Measurements from ENCODE around the gene AFAP1. TPM values are rescaled to one million over a fixed set of nuclear protein-coding genes. Genes with fewer than 3 reads are reported as not detected.

AFAP1 gene
- polyA plus RNA-seq, 2 donors: 2.0 to 4.0 TPM

DNA sequence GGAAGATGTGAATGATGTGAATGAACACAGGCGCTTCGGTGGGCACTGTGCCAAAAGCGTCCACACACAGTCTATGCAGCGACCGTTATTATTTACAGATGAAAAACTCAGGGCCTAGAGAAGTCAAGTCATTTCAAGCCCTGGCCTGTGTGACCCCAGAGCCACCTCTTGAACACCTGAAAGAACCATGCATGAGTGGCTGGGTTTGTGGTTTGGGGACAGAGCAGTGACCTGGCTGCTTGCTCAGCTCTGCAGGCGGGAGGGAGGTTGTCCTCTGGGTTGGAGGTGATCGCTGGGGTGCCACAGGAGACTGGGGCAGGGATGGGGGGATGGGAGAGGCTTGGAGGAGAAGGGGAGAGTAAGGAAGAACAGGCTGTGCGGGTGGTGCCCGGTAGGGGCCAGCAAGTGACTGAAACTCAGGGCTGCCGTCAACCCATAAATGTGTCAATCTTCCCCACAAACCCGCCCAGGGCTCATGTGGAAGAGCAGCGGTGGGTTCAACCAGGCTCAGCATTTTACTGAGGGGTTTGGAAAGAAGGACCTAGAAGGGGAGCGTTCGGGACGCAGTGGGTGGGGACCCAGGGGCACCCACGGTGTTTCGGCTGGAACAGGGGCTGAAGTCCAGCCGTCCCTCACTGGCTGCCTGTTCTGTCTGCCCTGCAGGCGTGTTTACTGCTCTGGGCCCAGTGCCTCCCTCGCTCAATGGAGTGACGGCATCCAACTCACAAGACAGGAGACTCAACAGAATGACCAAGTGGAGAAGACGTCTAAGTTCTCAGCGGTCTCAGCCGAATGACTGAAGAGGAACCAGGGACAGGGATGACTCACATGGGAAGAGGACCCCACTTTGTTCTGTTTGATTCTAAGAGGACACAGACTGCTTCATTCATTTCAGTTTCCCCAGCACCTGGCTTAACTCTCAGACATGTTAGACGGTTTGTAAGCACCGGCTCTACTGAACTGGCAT lies 167.8 kb downstream of the AFAP1 start:
- Histone ChIP-seq H3K27me3 (ENCODE audit: control insufficient read depth in 1 of 2, insufficient read depth in 2 of 2, low read length in 2 of 2) (no peaks in the 10 kb centered on the region), H3K27ac (ENCODE audit: low read depth in 2 of 2, low read length in 1 of 2) (no peak overlapping the region), H3K9me3 (ENCODE audit: control insufficient read depth in 2 of 2, insufficient read depth in 1 of 2, low read depth in 1 of 2, low read length in 1 of 2) (no peaks in the 10 kb centered on the region), H3K4me3 (ENCODE audit: low read depth in 1 of 2, low read length in 2 of 2) (no peak overlapping the region), H3K36me3 (ENCODE audit: control insufficient read depth in 2 of 2, insufficient read depth in 2 of 2, low read length in 1 of 2) (peaks cover 4 to 27% of the 10 kb centered on the region in 2 donors), H3K4me1 (ENCODE audit: control insufficient read depth in 2 of 2, insufficient read depth in 2 of 2, low read length in 1 of 2) (no peaks in the 10 kb centered on the region)
- WGBS, 2 donors: 65 to 77% methylated on average over 26 of the region's 26 CpGs

DNA sequence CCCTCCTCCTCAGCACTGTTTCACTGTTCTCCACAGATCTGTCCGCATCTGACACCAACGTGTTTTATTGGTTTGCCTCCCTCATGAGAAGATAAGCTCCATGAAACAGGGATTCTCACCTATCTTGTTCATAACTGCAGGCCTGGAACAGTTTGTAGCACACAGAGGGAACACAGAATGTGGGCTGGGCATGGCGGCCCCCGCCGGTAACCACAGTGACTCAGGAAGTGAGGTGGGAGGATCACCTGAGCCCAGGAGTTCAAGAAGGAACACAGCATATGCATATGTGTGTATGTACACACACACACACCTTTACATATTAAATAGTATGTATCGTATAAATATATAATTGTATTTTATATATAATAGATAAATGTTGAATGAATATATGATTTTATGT lies 168.6 kb downstream of the AFAP1 start:
- Histone ChIP-seq H3K36me3 (ENCODE audit: control insufficient read depth in 2 of 2, insufficient read depth in 2 of 2, low read length in 1 of 2) (peaks cover 4 to 31% of the 10 kb centered on the region in 2 donors), H3K27ac (ENCODE audit: low read depth in 2 of 2, low read length in 1 of 2) (no peak overlapping the region), H3K9me3 (ENCODE audit: control insufficient read depth in 2 of 2, insufficient read depth in 1 of 2, low read depth in 1 of 2, low read length in 1 of 2) (no peaks in the 10 kb centered on the region), H3K4me1 (ENCODE audit: control insufficient read depth in 2 of 2, insufficient read depth in 2 of 2, low read length in 1 of 2) (no peaks in the 10 kb centered on the region), H3K27me3 (ENCODE audit: control insufficient read depth in 1 of 2, insufficient read depth in 2 of 2, low read length in 2 of 2) (no peaks in the 10 kb centered on the region), H3K4me3 (ENCODE audit: low read depth in 1 of 2, low read length in 2 of 2) (no peak overlapping the region)
- WGBS, 2 donors: 72 to 77% methylated on average over 6 of the region's 6 CpGs

DNA sequence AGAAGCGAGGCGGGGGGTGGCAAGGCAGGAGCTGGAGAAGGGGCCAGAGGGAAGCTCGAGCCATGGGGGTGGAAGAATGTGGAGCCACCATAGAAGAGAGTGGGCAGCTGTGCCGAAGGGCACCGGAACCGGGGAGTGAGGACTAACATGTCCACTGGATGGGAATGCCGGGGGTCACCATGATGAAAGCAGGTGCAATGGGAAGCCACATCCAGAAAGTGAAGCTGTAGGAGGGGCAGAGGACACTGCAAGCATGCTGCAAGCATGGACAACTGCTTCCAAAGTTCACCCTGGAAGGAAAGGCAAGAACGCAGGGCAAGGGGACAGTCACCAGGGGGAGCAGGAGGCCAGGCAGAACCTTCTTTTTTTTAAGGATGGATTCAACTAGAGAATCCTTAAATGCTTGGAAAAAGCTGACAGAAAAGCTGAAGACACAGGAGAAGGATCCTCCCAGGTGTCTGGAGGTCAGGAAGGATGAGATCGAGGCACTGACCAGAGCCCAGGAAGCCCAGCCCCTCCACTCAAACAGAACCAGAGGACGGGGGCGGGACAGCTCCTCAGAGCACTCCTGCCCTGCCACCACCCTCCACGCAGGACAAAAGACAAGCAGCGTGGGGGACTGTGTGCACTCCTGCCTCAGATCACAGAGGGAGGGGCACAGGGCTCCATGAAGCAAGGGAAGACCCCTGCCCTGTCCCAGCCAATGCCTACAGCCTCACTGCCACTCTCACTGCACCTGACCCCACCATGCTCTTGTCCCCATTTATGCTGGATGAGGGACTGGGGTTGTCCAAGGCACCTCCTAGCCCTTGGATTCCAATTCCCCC lies 169.2 kb downstream of the AFAP1 start:
- H3K27me3 ChIP-seq (ENCODE audit: control insufficient read depth in 1 of 2, insufficient read depth in 2 of 2, low read length in 2 of 2): no peaks in the 10 kb centered on the region
- H3K9me3 ChIP-seq (ENCODE audit: control insufficient read depth in 2 of 2, insufficient read depth in 1 of 2, low read depth in 1 of 2, low read length in 1 of 2): no peaks in the 10 kb centered on the region
- no peak overlapping the region for H3K27ac ChIP-seq (ENCODE audit: low read depth in 2 of 2, low read length in 1 of 2)
- no peaks in the 10 kb centered on the region for H3K4me1 ChIP-seq (ENCODE audit: control insufficient read depth in 2 of 2, insufficient read depth in 2 of 2, low read length in 1 of 2)
- H3K4me3 ChIP-seq (ENCODE audit: low read depth in 1 of 2, low read length in 2 of 2): no peak overlapping the region
- WGBS, 2 donors: 79 to 85% methylated on average over 13 of the region's 13 CpGs
- H3K36me3 ChIP-seq (ENCODE audit: control insufficient read depth in 2 of 2, insufficient read depth in 2 of 2, low read length in 1 of 2): peaks cover 4 to 31% of the 10 kb centered on the region in 2 donors

DNA sequence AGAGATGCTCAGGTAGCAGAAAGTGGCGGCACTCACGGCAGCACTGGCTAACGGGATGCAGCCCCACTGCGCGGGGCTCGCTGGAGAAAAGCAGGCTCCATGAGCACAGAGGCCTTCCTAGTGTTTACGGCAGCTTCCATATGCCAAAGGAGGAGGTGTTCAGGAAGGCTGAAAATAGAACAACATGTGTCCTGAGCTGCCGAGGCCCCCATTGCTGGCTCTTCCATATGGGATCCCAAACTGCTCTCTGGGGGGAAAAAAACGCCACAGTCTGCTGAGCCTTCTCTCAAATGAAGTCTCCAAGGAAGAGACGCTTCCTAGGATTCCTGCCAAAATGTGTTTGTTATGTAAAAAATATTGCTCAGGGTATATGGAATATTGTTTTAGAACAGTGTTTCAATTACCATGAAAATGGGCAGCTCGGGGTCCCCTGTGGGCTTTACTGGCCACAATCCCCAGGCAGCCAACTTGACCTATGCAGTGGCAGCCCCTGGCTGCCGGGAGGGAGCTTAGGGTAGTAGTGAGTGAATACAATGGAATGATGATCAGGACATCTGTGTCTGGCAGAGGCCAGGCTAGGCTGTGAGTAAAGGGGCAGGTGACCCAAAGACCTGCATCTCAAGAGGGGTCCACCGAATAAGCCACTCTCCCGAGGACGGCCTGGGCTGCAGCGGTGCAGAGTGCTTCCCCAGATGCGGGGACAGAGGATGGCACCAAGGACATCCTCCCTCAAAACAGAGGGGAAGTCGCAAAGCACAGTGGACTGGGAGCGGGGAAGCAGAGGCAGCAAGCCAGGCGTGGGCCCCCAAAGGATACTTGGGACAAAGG lies 170.1 kb downstream of the AFAP1 start:
- H3K4me1 ChIP-seq (ENCODE audit: control insufficient read depth in 2 of 2, insufficient read depth in 2 of 2, low read length in 1 of 2): no peaks in the 10 kb centered on the region
- peaks cover 4 to 33% of the 10 kb centered on the region in 2 donors for H3K36me3 ChIP-seq (ENCODE audit: control insufficient read depth in 2 of 2, insufficient read depth in 2 of 2, low read length in 1 of 2)
- no peaks in the 10 kb centered on the region for H3K9me3 ChIP-seq (ENCODE audit: control insufficient read depth in 2 of 2, insufficient read depth in 1 of 2, low read depth in 1 of 2, low read length in 1 of 2)
- H3K27me3 ChIP-seq (ENCODE audit: control insufficient read depth in 1 of 2, insufficient read depth in 2 of 2, low read length in 2 of 2): no peaks in the 10 kb centered on the region
- H3K4me3 ChIP-seq (ENCODE audit: low read depth in 1 of 2, low read length in 2 of 2): no peak overlapping the region
- no peak overlapping the region for H3K27ac ChIP-seq (ENCODE audit: low read depth in 2 of 2, low read length in 1 of 2)
- 84 to 87% methylated on average over 20 of the region's 20 CpGs for WGBS, 2 donors

DNA sequence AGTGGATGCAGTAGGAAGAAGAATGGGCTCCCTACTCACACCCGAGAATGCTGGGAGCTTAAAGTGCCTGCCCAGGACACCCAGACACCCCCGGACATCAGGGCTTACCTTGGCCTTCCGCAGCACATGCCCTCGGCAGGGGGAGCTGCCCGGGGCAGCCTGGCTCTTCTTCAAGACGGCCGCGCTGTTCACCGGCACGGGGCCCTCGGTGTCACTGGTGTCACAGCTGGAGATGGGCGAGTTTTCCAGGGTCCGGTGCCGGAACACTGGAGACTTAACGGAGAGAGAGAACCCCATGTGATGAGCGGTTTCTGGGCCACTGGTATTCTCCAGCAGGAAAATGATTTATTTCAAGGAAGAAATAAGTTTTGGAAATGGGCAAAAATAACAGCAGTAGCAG lies 170.9 kb downstream of the AFAP1 start:
- no peak overlapping the region for H3K27ac ChIP-seq (ENCODE audit: low read depth in 2 of 2, low read length in 1 of 2)
- WGBS, 2 donors: 93 to 96% methylated on average over 16 of the region's 16 CpGs
- peaks cover 1 to 33% of the 10 kb centered on the region in 2 donors for H3K36me3 ChIP-seq (ENCODE audit: control insufficient read depth in 2 of 2, insufficient read depth in 2 of 2, low read length in 1 of 2)
- no peaks in the 10 kb centered on the region for H3K27me3 ChIP-seq (ENCODE audit: control insufficient read depth in 1 of 2, insufficient read depth in 2 of 2, low read length in 2 of 2)
- H3K4me3 ChIP-seq (ENCODE audit: low read depth in 1 of 2, low read length in 2 of 2): no peak overlapping the region
- no peaks in the 10 kb centered on the region for H3K4me1 ChIP-seq (ENCODE audit: control insufficient read depth in 2 of 2, insufficient read depth in 2 of 2, low read length in 1 of 2)
- H3K9me3 ChIP-seq (ENCODE audit: control insufficient read depth in 2 of 2, insufficient read depth in 1 of 2, low read depth in 1 of 2, low read length in 1 of 2): no peaks in the 10 kb centered on the region

DNA sequence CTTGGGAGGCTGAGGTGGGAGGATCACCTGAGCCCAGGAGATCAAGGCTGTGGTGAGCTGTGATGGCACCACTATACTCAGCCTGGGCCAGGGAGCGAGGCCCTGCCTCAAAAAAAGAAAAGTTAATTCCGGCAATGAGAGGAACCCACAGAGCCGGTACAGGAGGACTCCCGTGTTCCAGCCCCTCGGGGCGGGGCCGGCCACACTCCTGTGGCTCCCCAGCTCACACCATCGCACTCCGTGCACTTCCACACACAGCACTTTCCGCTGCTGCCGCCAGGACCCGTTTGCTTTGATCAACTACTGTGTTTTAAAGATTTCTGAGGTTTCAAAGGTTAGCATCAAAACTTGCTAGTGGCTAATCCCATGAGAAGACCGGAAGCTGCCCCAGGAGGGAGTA lies 171.7 kb downstream of the AFAP1 start:
- Histone ChIP-seq H3K4me3 (ENCODE audit: low read depth in 1 of 2, low read length in 2 of 2) (no peak overlapping the region), H3K9me3 (ENCODE audit: control insufficient read depth in 2 of 2, insufficient read depth in 1 of 2, low read depth in 1 of 2, low read length in 1 of 2) (no peaks in the 10 kb centered on the region), H3K4me1 (ENCODE audit: control insufficient read depth in 2 of 2, insufficient read depth in 2 of 2, low read length in 1 of 2) (no peaks in the 10 kb centered on the region), H3K36me3 (ENCODE audit: control insufficient read depth in 2 of 2, insufficient read depth in 2 of 2, low read length in 1 of 2) (peaks cover 0 to 36% of the 10 kb centered on the region in 2 donors), H3K27ac (ENCODE audit: low read depth in 2 of 2, low read length in 1 of 2) (no peak overlapping the region), H3K27me3 (ENCODE audit: control insufficient read depth in 1 of 2, insufficient read depth in 2 of 2, low read length in 2 of 2) (no peaks in the 10 kb centered on the region)
- 90 to 93% methylated on average over 13 of the region's 13 CpGs for WGBS, 2 donors

DNA sequence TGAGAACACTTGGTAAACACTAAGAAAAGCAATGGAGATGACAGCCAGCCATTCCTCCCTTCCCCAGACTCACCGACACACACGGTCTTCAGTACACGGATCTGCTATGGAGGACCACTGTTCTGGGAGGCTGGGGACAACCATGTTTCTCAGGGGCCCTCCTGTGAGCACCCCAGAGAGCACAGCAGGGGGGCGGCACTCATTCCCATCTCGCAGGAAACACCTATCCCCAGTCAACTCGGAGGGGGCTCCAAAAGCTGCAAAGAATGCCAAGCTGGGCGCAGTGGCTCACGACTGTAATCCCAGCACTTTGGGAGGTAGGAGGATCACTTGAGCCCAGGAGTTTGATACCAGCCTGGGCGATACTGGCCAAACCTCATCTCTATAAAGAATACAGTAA lies 172.1 kb downstream of the AFAP1 start:
- Histone ChIP-seq H3K27me3 (ENCODE audit: control insufficient read depth in 1 of 2, insufficient read depth in 2 of 2, low read length in 2 of 2) (no peaks in the 10 kb centered on the region), H3K9me3 (ENCODE audit: control insufficient read depth in 2 of 2, insufficient read depth in 1 of 2, low read depth in 1 of 2, low read length in 1 of 2) (no peaks in the 10 kb centered on the region), H3K4me3 (ENCODE audit: low read depth in 1 of 2, low read length in 2 of 2) (no peak overlapping the region), H3K27ac (ENCODE audit: low read depth in 2 of 2, low read length in 1 of 2) (no peak overlapping the region), H3K36me3 (ENCODE audit: control insufficient read depth in 2 of 2, insufficient read depth in 2 of 2, low read length in 1 of 2) (peaks cover 0 to 36% of the 10 kb centered on the region in 2 donors), H3K4me1 (ENCODE audit: control insufficient read depth in 2 of 2, insufficient read depth in 2 of 2, low read length in 1 of 2) (no peaks in the 10 kb centered on the region)
- WGBS, 2 donors: 72 to 84% methylated on average over 9 of the region's 9 CpGs

DNA sequence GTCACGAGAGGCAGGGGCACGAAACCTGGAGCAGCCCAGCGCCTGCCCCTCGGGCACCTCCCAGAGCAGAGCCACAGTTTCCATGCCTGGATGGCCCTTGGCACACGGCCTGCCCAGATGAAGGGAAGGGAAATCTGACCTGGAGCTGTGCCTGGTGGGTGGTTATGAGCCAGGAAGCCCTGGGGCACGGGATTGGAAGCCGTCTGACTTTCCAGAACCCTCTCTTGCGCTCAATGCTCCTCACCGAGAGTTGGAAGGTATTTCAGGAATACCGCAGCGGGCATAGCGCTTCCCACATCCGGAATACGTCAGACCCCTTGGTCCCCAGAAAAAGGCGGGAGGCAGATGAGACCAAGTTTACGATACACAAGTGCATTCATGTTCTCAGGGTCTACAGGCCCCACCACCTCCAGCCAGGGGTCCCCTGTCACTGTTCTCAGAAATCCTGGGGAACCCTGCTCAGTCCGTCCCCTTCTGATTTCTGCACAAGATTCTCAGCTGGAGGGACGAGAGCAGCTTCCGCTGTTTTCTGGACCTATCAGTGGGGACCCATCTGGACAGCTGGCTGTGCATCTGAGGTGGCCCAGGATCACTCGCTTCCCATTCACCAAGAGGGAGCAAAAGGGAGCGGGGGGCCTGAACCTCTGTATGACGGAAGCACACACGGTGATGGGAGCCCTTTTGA lies 172.9 kb downstream of the AFAP1 start:
- Histone ChIP-seq H3K4me1 (ENCODE audit: control insufficient read depth in 2 of 2, insufficient read depth in 2 of 2, low read length in 1 of 2) (no peaks in the 10 kb centered on the region), H3K4me3 (ENCODE audit: low read depth in 1 of 2, low read length in 2 of 2) (no peak overlapping the region), H3K36me3 (ENCODE audit: control insufficient read depth in 2 of 2, insufficient read depth in 2 of 2, low read length in 1 of 2) (peaks cover 0 to 30% of the 10 kb centered on the region in 2 donors), H3K27ac (ENCODE audit: low read depth in 2 of 2, low read length in 1 of 2) (no peak overlapping the region), H3K27me3 (ENCODE audit: control insufficient read depth in 1 of 2, insufficient read depth in 2 of 2, low read length in 2 of 2) (no peaks in the 10 kb centered on the region), H3K9me3 (ENCODE audit: control insufficient read depth in 2 of 2, insufficient read depth in 1 of 2, low read depth in 1 of 2, low read length in 1 of 2) (no peaks in the 10 kb centered on the region)
- 77 to 82% methylated on average over 23 of the region's 23 CpGs for WGBS, 2 donors
